ENCODE data around the gene ETV1.

- TF ChIP-seq POLR2A (IDR thresholded peaks at IDR 0.05) = no peak
- no peak for TF ChIP-seq CTCF (IDR thresholded peaks at IDR 0.05)
Observed at GRCh38 chr7:13860734-13861133, 128.7 kb downstream of the ETV1 start.
